Measurements from ENCODE around the gene CLIC3.
A peak's percentile ranks its signal among the peaks of the same experiment; 100 is the strongest.

The CLIC3 gene

DNA sequence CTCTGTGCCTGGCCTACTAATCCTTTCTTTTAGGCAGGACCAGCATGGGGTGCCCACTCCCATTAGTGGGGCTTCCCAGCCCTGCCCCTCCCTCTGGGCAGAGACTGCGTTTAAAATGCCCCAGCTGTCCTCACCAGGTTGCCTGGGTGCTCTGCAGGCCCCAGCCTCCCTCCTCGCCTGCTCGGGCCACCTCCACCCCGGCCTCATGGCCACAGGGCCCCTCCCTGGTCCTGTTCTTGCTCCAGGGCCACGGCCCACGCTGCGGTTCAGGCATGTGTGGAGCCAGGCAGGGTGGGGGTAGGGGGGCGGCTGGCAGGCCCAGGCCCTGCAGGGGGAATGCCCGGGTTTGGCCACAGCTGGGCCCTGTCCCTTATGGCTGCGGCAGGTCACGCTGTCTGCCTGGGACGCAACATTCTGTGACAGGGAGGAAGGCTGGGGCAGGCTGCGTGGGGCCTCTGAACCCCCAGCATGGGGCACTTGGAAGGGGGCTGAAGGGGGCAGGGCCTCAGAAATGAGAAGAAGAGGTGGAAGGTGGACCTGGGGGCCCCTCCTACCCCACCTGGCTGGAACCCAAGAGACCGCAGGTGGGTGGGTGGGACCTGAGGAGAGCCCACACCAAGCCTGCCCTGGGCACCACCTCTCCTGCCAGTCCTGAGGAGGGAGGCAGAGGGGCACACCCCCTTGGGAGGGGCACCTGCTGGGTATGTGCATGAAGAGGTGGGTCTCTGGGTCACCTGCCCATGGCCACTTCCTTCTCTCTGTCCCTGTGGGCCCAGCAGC is 44.6 kb downstream of the CLIC3 start, which contains the start of gene LCN12:
Gene LCN12, plus strand, starts transcription at position 733 of the 780 bp plus-strand sequence. CDS start 55 bp downstream, outside the sequence.
- no peak for DNase-seq (ENCODE audit: low spot score)

GRCh38 chr9:136950656-136951276 is 45.6 kb downstream of the CLIC3 start:
- no peak for DNase-seq (ENCODE audit: low spot score)

GRCh38 chr9:136949817-136950655 is 46.3 kb downstream of the CLIC3 start:
- peak; percentile 100 for DNase-seq (ENCODE audit: low spot score)

GRCh38 chr9:136949239-136949816 is 47.0 kb downstream of the CLIC3 start:
- no peak for DNase-seq (ENCODE audit: low spot score)

- peak; percentile 94 for DNase-seq (ENCODE audit: low spot score)
Measured at GRCh38 chr9:136947955-136948510, 48.3 kb downstream of the CLIC3 start.

GRCh38 chr9:136947028-136947891 is 49.1 kb downstream of the CLIC3 start:
- no peak for DNase-seq (ENCODE audit: low spot score)

- no peak for DNase-seq (ENCODE audit: low spot score)
Measured at GRCh38 chr9:136946228-136947027, 49.9 kb downstream of the CLIC3 start.

DNA sequence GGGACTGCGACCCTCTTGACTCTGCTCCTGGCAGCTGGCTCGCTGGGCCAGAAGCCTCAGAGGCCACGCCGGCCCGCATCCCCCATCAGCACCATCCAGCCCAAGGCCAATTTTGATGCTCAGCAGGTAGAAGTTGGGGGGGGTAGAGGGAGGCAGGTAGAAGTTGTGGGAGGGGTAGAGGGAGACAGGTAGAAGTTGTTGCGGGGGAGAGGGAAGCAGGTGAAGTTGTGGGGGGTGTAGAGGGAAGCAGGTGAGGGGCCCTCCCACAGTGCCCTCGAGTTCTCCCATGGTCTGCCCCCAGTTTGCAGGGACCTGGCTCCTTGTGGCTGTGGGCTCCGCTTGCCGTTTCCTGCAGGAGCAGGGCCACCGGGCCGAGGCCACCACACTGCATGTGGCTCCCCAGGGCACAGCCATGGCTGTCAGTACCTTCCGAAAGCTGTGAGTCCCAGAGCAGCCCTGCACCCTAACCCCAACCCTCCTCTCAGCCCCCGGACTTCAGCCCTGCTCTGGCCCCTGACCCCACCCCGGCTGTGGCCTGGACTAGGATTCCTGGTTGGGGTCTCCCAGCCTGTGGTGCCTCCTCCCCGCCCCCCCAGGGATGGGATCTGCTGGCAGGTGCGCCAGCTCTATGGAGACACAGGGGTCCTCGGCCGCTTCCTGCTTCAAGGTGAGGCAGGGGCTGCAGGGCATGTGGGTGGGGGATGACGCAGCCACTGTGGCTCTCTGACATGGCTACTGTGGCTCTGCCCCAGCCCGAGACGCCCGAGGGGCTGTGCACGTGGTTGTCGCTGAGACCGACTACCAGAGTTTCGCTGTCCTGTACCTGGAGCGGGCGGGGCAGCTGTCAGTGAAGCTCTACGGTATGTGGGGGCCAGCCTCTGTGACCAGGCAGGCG is 50.8 kb downstream of the CLIC3 start:
- DNase-seq (ENCODE audit: low spot score), result no peak

Data from HuH-7 (cell line).